Common myeloid progenitor, CD34-positive (primary cell): ENCODE measurements around the gene MTHFD1L.
"Not testable (repeated sequence)": the region's sequence is repeated elsewhere in the genome, so short reads cannot be mapped to it uniquely, and the experiment has no call there.

Experiments
- CTCF ChIA-PET: fragments of 350-600 bp; sonication (Branson Sonifier 250); formaldehyde crosslinking; loops from one replicate; lab custom pipeline; 2021; ENCODE audit warnings: antibody characterized with exemption; lab: Charles Lee
- POLR2A ChIA-PET: fragments of 350-600 bp; sonication (Branson Sonifier 250); formaldehyde crosslinking; loops from one replicate; lab custom pipeline; 2021; ENCODE audit warnings: antibody characterized with exemption; lab: Charles Lee
- DNase-seq, 3 donors: peaks; one replicate each; pipeline versions ENCODE4 v3.0.0 to v3.0.0-alpha.2; 2013
- H3K27ac ChIP-seq, 2 experiments: 1 replicate in 1 of 2; 2 replicates in 1 of 2; pipeline ENCODE4 v1.7.0; 2013; ENCODE audit warnings: inconsistent platforms in 2 of 2, low read length in 2 of 2, mild to moderate bottlenecking in 2 of 2, low read depth in 1 of 2, moderate library complexity in 1 of 2; ENCODE audit not compliant: severe bottlenecking in 2 of 2, insufficient read depth in 1 of 2, poor library complexity in 1 of 2
- H3K27me3 ChIP-seq, 5 experiments: replicated peaks in 2 of 5; 1 replicate in 3 of 5; 2 replicates in 2 of 5; pipeline versions ENCODE4 v1.6.1 to v1.7.0; 2013; ENCODE audit warnings: low read length in 4 of 5, mild to moderate bottlenecking in 2 of 5, moderate library complexity in 2 of 5, inconsistent platforms in 1 of 5; ENCODE audit not compliant: insufficient read depth in 5 of 5, control insufficient read depth in 4 of 5
- H3K36me3 ChIP-seq, 4 experiments: 1 replicate in 2 of 4; 2 replicates in 2 of 4; pipeline versions ENCODE4 v1.6.1 to v1.7.0; 2013; ENCODE audit warnings: low read length in 3 of 4, control low read depth in 1 of 4, mild to moderate bottlenecking in 1 of 4; ENCODE audit not compliant: control insufficient read depth in 4 of 4, insufficient read depth in 4 of 4
- H3K4me1 ChIP-seq, 4 experiments: 1 replicate in 3 of 4; 2 replicates in 1 of 4; pipeline versions ENCODE4 v1.6.1 to v1.7.1; 2013; ENCODE audit warnings: low read length in 3 of 4, mild to moderate bottlenecking in 3 of 4, control low read depth in 1 of 4, inconsistent platforms in 1 of 4, moderate library complexity in 1 of 4; ENCODE audit not compliant: control insufficient read depth in 4 of 4, insufficient read depth in 4 of 4; ENCODE audit errors: control extremely low read depth in 1 of 4
- H3K4me3 ChIP-seq, 7 experiments: 1 replicate in 4 of 7; 2 replicates in 3 of 7; pipeline versions ENCODE4 v1.5.1 to v1.7.0; 2013; ENCODE audit warnings: mild to moderate bottlenecking in 7 of 7, low read length in 6 of 7, moderate library complexity in 6 of 7, inconsistent platforms in 2 of 7, low read depth in 2 of 7, control low read depth in 1 of 7; ENCODE audit not compliant: insufficient read depth in 4 of 7, control insufficient read depth in 1 of 7; ENCODE audit errors: extremely low read depth in 1 of 7
- H3K9me3 ChIP-seq, 5 experiments: 1 replicate in 4 of 5; 2 replicates in 1 of 5; pipeline versions ENCODE4 v1.6.1 to v1.7.1; 2013; ENCODE audit warnings: low read length in 4 of 5, mild to moderate bottlenecking in 2 of 5, inconsistent platforms in 1 of 5, low read depth in 1 of 5, moderate library complexity in 1 of 5; ENCODE audit not compliant: control insufficient read depth in 4 of 5, insufficient read depth in 2 of 5; ENCODE audit errors: control extremely low read depth in 1 of 5
- WGBS: methylation state at CpG from one replicate; pipeline ENCODE4 v1.1.5; 2013; ENCODE audit not compliant: insufficient coverage; 5-methylcytosine and 5-hydroxymethylcytosine counted together

Gene MTHFD1L

DNA sequence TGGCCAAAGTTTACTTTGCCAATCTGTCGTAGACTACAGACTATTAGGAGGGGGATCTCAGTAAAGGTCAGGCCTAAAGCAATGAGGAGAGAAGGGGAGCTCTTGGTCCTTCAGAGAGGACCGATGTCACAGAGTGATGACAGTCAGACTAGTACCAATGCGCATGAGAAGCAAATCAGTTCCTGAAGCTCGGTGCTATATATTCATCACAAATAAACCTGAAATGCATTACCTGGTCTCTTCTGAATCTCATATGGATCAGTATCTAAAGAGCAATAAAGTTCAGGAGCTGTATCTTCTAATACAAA, 260.9 kb downstream of the MTHFD1L start:
- 100% methylated on average over 1 of the region's 4 CpGs for WGBS
- CTCF ChIA-PET, DNase-seq, H3K4me1 ChIP-seq, H3K36me3 ChIP-seq, H3K27ac ChIP-seq, H3K27me3 ChIP-seq, H3K4me3 ChIP-seq, H3K9me3 ChIP-seq, POLR2A ChIA-PET: not testable (repeated sequence)

DNA sequence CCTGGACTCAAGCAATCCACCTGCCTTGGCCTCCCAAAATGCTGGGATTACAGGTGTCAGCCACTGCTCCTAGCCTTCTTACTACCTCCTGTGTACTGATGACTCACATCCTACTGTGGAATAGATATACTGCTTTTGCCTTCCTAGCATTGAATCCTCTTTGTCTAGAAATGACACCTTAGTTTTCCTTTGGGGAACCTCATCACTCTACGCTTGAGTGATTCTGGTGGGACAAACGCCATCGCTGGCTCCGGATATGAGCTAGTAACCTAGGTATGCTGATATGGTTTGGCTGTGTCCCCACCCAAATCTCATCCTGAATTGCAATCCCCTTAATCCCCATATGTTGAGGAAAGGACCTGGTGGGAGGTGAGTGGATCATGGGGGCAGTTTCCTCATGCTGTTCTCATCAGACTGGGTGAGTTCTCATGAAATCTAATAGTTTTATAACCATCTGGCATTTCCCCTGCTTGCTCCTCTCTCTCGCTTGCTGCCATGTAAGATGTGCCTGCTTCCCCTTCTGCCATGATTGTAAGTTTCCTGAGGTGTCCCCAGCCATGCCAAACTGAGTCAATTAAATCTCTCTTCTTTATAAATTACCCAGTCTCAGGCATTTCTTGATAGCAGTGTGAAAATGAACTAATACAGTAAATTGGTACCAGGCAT, 261.8 kb downstream of the MTHFD1L start:
- CTCF ChIA-PET, H3K9me3 ChIP-seq, H3K4me1 ChIP-seq, POLR2A ChIA-PET, H3K27me3 ChIP-seq, H3K27ac ChIP-seq, H3K4me3 ChIP-seq, H3K36me3 ChIP-seq, DNase-seq: not testable (repeated sequence)
- WGBS: 100% methylated on average over 2 of the region's 5 CpGs

DNA sequence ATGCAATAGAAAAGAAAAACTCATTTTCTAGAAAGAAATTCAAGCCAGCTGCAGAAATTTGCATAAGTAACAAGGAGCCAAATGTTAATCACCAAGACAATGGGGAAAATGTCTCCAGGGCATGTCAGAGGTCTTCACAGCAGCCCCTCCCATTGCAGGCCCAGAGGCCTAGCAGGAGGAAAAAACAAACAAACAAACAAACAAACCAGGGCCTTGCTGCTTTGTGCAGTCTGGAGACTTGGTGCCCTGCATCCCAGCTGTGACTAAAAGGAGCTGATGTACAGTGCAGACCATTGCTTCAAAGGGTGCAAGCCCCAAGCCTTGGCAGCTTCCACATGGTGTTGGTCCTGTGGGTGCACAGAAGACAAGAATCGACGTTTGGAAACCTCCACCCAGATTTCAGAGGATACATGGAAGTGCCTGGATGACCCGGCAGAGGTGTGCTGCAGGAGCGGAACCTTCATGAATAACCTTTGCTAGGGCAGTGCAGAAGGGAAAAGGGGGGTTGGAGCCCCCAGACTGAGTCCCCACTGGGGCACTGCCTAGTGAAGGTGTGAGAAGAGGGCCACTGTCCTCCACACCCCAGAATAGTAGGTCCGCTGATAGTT, 263.4 kb downstream of the MTHFD1L start:
- CTCF ChIA-PET: no interaction called here

GRCh38 chr6:151130329-151130728, 264.8 kb downstream of the MTHFD1L start:
- no peak overlapping the region for H3K27ac ChIP-seq
- H3K36me3 ChIP-seq: no peaks in the 10 kb centered on the region
- H3K4me1 ChIP-seq: no peaks in the 10 kb centered on the region
- H3K4me3 ChIP-seq: no peak overlapping the region
- H3K9me3 ChIP-seq: peaks cover 0 to 14% (median 2%) of the 10 kb centered on the region in 5 experiments
- 70% methylated on average over 2 of the region's 6 CpGs for WGBS
- DNase-seq: no peak
- CTCF ChIA-PET: interaction anchor here (0.6 kb wide), 1 partner anchor 96 kb away, joined by 3 read pairs; no protein-coding TSS in a partner anchor
- no peaks in the 10 kb centered on the region for H3K27me3 ChIP-seq
- POLR2A ChIA-PET: no interaction called here

More for the DNA sequence above, 263.4 kb downstream of the MTHFD1L start:
- 69% methylated on average over 3 of the region's 5 CpGs for WGBS
- Histone ChIP-seq H3K9me3 (peaks cover 0 to 14% (median 0%) of the 10 kb centered on the region in 5 experiments), H3K27ac (no peak overlapping the region), H3K4me1 (no peaks in the 10 kb centered on the region), H3K4me3 (no peak overlapping the region), H3K36me3 (no peaks in the 10 kb centered on the region), H3K27me3 (no peaks in the 10 kb centered on the region)
- POLR2A ChIA-PET: no interaction called here
- DNase-seq: no peak

- POLR2A ChIA-PET: interaction anchor here (1.0 kb wide), 1 partner anchor 12 kb away, joined by 4 read pairs; no protein-coding TSS in a partner anchor
- DNase-seq: no peak
- 90% methylated on average over 2 of the region's 3 CpGs for WGBS
- Histone ChIP-seq H3K9me3 (peaks cover 0 to 14% (median 2%) of the 10 kb centered on the region in 5 experiments), H3K4me3 (no peak overlapping the region), H3K27ac (no peak overlapping the region), H3K36me3 (no peaks in the 10 kb centered on the region), H3K27me3 (peaks cover 0 to 1% (median 0%) of the 10 kb centered on the region in 5 experiments), H3K4me1 (no peaks in the 10 kb centered on the region)
- CTCF ChIA-PET: no interaction called here
These were observed 266.0 kb downstream of the MTHFD1L start for GRCh38 chr6:151131324-151132007.

DNA sequence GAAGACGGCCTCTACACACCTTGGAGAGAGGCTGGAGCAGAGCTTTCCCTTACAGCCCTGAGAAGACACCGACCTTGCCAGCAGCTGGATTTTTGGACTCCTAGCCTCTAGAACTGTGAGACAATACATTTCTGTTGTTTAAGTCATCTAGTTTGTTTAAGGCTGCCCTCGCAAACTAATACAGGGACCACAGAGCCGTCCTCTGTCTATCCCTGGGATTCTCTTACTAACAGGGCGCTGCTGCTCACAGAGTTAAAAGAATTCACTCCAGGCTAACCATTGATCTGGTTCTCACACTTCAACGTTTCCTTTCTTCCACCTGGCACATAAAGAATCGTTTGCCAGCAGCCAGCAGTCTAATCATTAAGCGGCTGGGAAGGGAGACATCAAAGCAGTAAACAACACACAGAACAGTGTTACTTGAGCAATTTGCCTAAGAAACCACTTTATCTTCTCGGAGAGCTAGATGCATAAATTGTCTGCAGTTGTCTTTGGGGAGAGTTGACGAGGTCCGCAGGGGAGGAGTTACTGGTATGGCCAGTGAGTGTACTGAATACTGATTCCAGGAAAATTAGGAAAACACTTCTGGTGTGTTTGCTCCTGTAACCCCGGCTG, 270.7 kb downstream of the MTHFD1L start:
- no peaks in the 10 kb centered on the region for H3K36me3 ChIP-seq
- peaks cover 0 to 1% (median 0%) of the 10 kb centered on the region in 5 experiments for H3K27me3 ChIP-seq
- DNase-seq: no peak
- no peak overlapping the region for H3K27ac ChIP-seq
- no peaks in the 10 kb centered on the region for H3K4me1 ChIP-seq
- H3K9me3 ChIP-seq: peaks cover 0 to 9% (median 2%) of the 10 kb centered on the region in 5 experiments
- WGBS: 88% methylated on average over 9 of the region's 12 CpGs
- ChIA-PET POLR2A (no interaction called here), CTCF (no interaction called here)
- H3K4me3 ChIP-seq: no peak overlapping the region

- no peak overlapping the region for H3K27ac ChIP-seq
- POLR2A ChIA-PET: no interaction called here
- no peak overlapping the region for H3K4me3 ChIP-seq
- H3K4me1 ChIP-seq: no peaks in the 10 kb centered on the region
- DNase-seq: no peak
- no peaks in the 10 kb centered on the region for H3K36me3 ChIP-seq
- H3K9me3 ChIP-seq: peaks cover 0 to 6% (median 0%) of the 10 kb centered on the region in 5 experiments
- peaks cover 0 to 1% (median 0%) of the 10 kb centered on the region in 5 experiments for H3K27me3 ChIP-seq
- WGBS: 100% methylated on average over 1 of the region's 6 CpGs
- CTCF ChIA-PET: no interaction called here
These were observed 272.0 kb downstream of the MTHFD1L start for GRCh38 chr6:151137542-151137941.
